IMR-90 (cell line): ENCODE measurements around the gene HSF2BP. TPM values are rescaled to one million over a fixed set of nuclear protein-coding genes. Genes with fewer than 3 reads are reported as not detected.

Experiments
- ATAC-seq: fragments of 200-7000 bp; cut with Tn5 transposase; 2 replicates; pipeline ENCODE4 v1.9.1; 2020; ENCODE audit warnings: low read depth, mild to moderate bottlenecking, moderate library complexity
- BruUV-seq: library from RNA; stranded (reverse); fragments of 400-500 nt; replicated peaks from 2 replicates; lab custom pipeline; 2021; lab: Mats Ljungman, UMichigan
- CTCF ChIA-PET: fragments of 300-600 bp; formaldehyde crosslinking; extraction: SDS; loops from one replicate; lab custom pipeline; 2021; ENCODE audit warnings: antibody characterized with exemption; lab: Yijun Ruan, JAX
- POLR2A ChIA-PET: fragments of 300-600 bp; sonication (Branson Sonifier 250); formaldehyde crosslinking; loops from one replicate; lab custom pipeline; 2022; ENCODE audit warnings: antibody characterized with exemption; ENCODE audit not compliant: unreplicated experiment; lab: Charles Lee
- DNase-seq: peaks from one replicate; pipeline ENCODE4 v3.0.0; 2013
- H2AFZ ChIP-seq: replicated peaks from 2 replicates; pipeline ENCODE3; 2013; ENCODE audit warnings: low read length, mild to moderate bottlenecking; ENCODE audit not compliant: poor library complexity
- H2AK5ac ChIP-seq: 2 replicates; pipeline ENCODE4 v1.6.1; 2013; ENCODE audit warnings: low read depth, low read length, inconsistent platforms
- H2AK9ac ChIP-seq: replicated peaks from 2 replicates; pipeline ENCODE3; 2013; ENCODE audit warnings: mild to moderate bottlenecking, low read depth, low read length, moderate library complexity; ENCODE audit not compliant: poor library complexity
- H2BK120ac ChIP-seq: 2 replicates; pipeline ENCODE4 v1.6.1; 2013; ENCODE audit warnings: low read depth, low read length, inconsistent platforms
- H2BK15ac ChIP-seq: 3 replicates; pipeline ENCODE4 v1.6.1; 2013; ENCODE audit warnings: low read depth, low read length, inconsistent platforms
- H2BK20ac ChIP-seq: 2 replicates; pipeline ENCODE4 v1.6.1; 2013; ENCODE audit warnings: low read depth, mild to moderate bottlenecking, inconsistent platforms, low read length, moderate library complexity
- H2BK5ac ChIP-seq: 2 replicates; pipeline ENCODE4 v1.6.1; 2013; ENCODE audit warnings: mild to moderate bottlenecking, low read depth, low read length, inconsistent platforms; ENCODE audit not compliant: poor library complexity, severe bottlenecking
- H3K14ac ChIP-seq: replicated peaks from 2 replicates; pipeline ENCODE4 v1.6.1; 2013; ENCODE audit warnings: low read depth, low read length, inconsistent platforms
- H3K18ac ChIP-seq: 2 replicates; pipeline ENCODE4 v1.6.1; 2013; ENCODE audit warnings: low read depth, low read length, control low read depth
- H3K23ac ChIP-seq: 2 replicates; pipeline ENCODE4 v1.6.1; 2013; ENCODE audit warnings: low read depth, low read length, inconsistent platforms
- H3K27ac ChIP-seq: 2 replicates; pipeline ENCODE4 v1.5.1; 2013; ENCODE audit warnings: mild to moderate bottlenecking, control low read depth, low read length; ENCODE audit not compliant: insufficient read depth
- H3K27me3 ChIP-seq: 2 replicates; pipeline ENCODE4 v1.6.1; 2013; ENCODE audit warnings: low read length; ENCODE audit not compliant: control insufficient read depth, insufficient read depth
- H3K36me3 ChIP-seq: 2 replicates; pipeline ENCODE4 v1.6.1; 2013; ENCODE audit warnings: low read length, mixed read lengths; ENCODE audit not compliant: control insufficient read depth, insufficient read depth
- H3K4ac ChIP-seq: 2 replicates; pipeline ENCODE4 v1.6.1; 2013; ENCODE audit warnings: low read depth, low read length, inconsistent platforms
- H3K4me1 ChIP-seq: 2 replicates; pipeline ENCODE4 v1.6.1; 2013; ENCODE audit warnings: low read length, mixed read lengths; ENCODE audit not compliant: control insufficient read depth, insufficient read depth
- H3K4me2 ChIP-seq: 2 replicates; pipeline ENCODE4 v1.6.1; 2013; ENCODE audit warnings: low read depth, mild to moderate bottlenecking, control low read depth, low read length, moderate library complexity
- H3K4me3 ChIP-seq: 2 replicates; pipeline ENCODE4 v1.5.1; 2013; ENCODE audit warnings: low read depth, mild to moderate bottlenecking, control low read depth, low read length, moderate library complexity; ENCODE audit not compliant: insufficient read depth
- H3K56ac ChIP-seq: 2 replicates; pipeline ENCODE4 v1.6.1; 2013; ENCODE audit warnings: low read length, inconsistent platforms; ENCODE audit not compliant: insufficient read depth; ENCODE audit errors: extremely low read depth
- H3K79me1 ChIP-seq, 2 experiments: 2 replicates each; pipeline ENCODE4 v1.6.1; 2013; ENCODE audit warnings: low read length in 2 of 2, inconsistent platforms in 1 of 2, low read depth in 1 of 2
- H3K9ac ChIP-seq: 2 replicates; pipeline ENCODE4 v1.6.1; 2013; ENCODE audit warnings: low read depth, low read length, control low read depth
- H3K9me1 ChIP-seq: 2 replicates; pipeline ENCODE4 v1.6.1; 2013; ENCODE audit warnings: low read length, inconsistent platforms; ENCODE audit not compliant: insufficient read depth
- H3K9me3 ChIP-seq: 2 replicates; pipeline ENCODE4 v1.6.1; 2013; ENCODE audit warnings: low read length; ENCODE audit not compliant: control insufficient read depth, insufficient read depth
- H4K20me1 ChIP-seq: 2 replicates; pipeline ENCODE4 v1.6.1; 2013; ENCODE audit warnings: low read length, inconsistent platforms; ENCODE audit not compliant: insufficient read depth
- H4K5ac ChIP-seq: 2 replicates; pipeline ENCODE4 v1.6.1; 2013; ENCODE audit warnings: mild to moderate bottlenecking, low read depth, low read length, control low read depth
- H4K8ac ChIP-seq, 2 experiments: 2 replicates each; pipeline ENCODE4 v1.6.1; 2013; ENCODE audit warnings: low read depth in 2 of 2, low read length in 2 of 2, control low read depth in 1 of 2, inconsistent platforms in 1 of 2
- H4K91ac ChIP-seq: 2 replicates; pipeline ENCODE4 v1.6.1; 2013; ENCODE audit warnings: low read depth, low read length, inconsistent platforms; ENCODE audit not compliant: insufficient read depth
- MAZ ChIP-seq: IDR thresholded peaks from 2 replicates; pipeline ENCODE4 v1.6.1; 2012; ENCODE audit warnings: low read depth, mild to moderate bottlenecking, low read length, improper control_type of control experiment, moderate library complexity, borderline replicate concordance
- RCOR1 ChIP-seq: IDR thresholded peaks from 2 replicates; pipeline ENCODE4 v1.6.1; 2012; ENCODE audit warnings: mild to moderate bottlenecking, low read length, improper control_type of control experiment; ENCODE audit not compliant: insufficient replicate concordance
- RFX5 ChIP-seq: IDR thresholded peaks from 2 replicates; pipeline ENCODE4 v1.8.0; 2012; ENCODE audit warnings: low read depth, mild to moderate bottlenecking, low read length, moderate library complexity
- WGBS, 2 experiments: methylation state at CpG; one replicate each; pipeline versions ENCODE4 v1.1.5 to v1.1.7; 2013; ENCODE audit warnings: missing lambda C conversion rate in 2 of 2; ENCODE audit not compliant: insufficient read length in 1 of 2; ENCODE audit errors: extremely low coverage in 2 of 2; 5-methylcytosine and 5-hydroxymethylcytosine counted together
- dilution Hi-C: fragments of 300-500 bp; cut with HindIII; formaldehyde crosslinking; loops from one replicate; pipeline ENCODE4 v1.14.3; 2018; ENCODE audit warnings: low sequenced_read_pairs; ENCODE audit not compliant: unreplicated experiment
- in situ Hi-C: fragments of 300-500 bp; cut with MboI; formaldehyde crosslinking; loops from 3 replicates; pipeline ENCODE4 v1.14.3; 2019; ENCODE audit warnings: low sequenced_read_pairs, inconsistent platforms, mixed read lengths
- intact Hi-C: fragments of 100-400 bp; cut with micrococcal nuclease; formaldehyde crosslinking; loops from 2 replicates; pipeline ENCODE4 v1.10.0; 2022
- polyA plus RNA-seq, 3 experiments: library from polyadenylated mRNA; depleted of rRNA; stranded (reverse); fragments of >200 nt; gene quantifications; 2 replicates each; pipeline ENCODE4 v1.2.3, GENCODE V29; 2012; ENCODE audit warnings: low replicate concordance in 1 of 3
- total RNA-seq: library from RNA; depleted of rRNA; stranded (reverse); fragments of >200 nt; gene quantifications from 2 replicates; pipeline ENCODE4 v1.2.3, GENCODE V29; 2012
- TF ChIP-seq, protein P1 (sequence below): fragments of 150-350 bp; IDR thresholded peaks from 2 replicates; pipeline ENCODE4 v1.6.1; 2016; ENCODE audit warnings: low read depth, mild to moderate bottlenecking, low read length, moderate library complexity, borderline replicate concordance

The HSF2BP gene
- total and polyA plus RNA-seq, 2 of the 4 experiments (the other 2 are of a cell fraction), result 0.87 to 0.90 TPM

GRCh38 chr21:43609501-43610340 is 49.6 kb downstream of the HSF2BP start (continued):
- TF ChIP-seq, protein P1, sequence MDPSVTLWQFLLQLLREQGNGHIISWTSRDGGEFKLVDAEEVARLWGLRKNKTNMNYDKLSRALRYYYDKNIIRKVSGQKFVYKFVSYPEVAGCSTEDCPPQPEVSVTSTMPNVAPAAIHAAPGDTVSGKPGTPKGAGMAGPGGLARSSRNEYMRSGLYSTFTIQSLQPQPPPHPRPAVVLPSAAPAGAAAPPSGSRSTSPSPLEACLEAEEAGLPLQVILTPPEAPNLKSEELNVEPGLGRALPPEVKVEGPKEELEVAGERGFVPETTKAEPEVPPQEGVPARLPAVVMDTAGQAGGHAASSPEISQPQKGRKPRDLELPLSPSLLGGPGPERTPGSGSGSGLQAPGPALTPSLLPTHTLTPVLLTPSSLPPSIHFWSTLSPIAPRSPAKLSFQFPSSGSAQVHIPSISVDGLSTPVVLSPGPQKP, result no peak
- no peak for TF ChIP-seq RCOR1

GRCh38 chr21:43608664-43609063 is 50.6 kb downstream of the HSF2BP start:
- peaks cover 26% of the 10 kb centered on the region for H3K4me1 ChIP-seq
- in situ Hi-C loops, result loop anchor here (5.0 kb wide), 1 partner anchor 34 kb away; no protein-coding TSS in a partner anchor

More at GRCh38 chr21:43608664-43609063, 50.6 kb downstream of the HSF2BP start:
- H3K56ac ChIP-seq, result no peak overlapping the region
- no peak overlapping the region for H3K27ac ChIP-seq
- ChIA-PET POLR2A (no interaction called here), CTCF (no interaction called here)
- peak overlapping the region; percentile 39; the same call in 1 of the 2 replicates for H3K18ac ChIP-seq
- no peaks in the 10 kb centered on the region for H3K9me3 ChIP-seq
- dilution Hi-C loops, result no loop called here
- H2AK5ac ChIP-seq, result no peak overlapping the region
- no peak overlapping the region for H4K91ac ChIP-seq
- H4K8ac ChIP-seq, result no peak overlapping the region
- ATAC-seq (no peak), DNase-seq (no peak)
- H3K36me3 ChIP-seq, result no peaks in the 10 kb centered on the region
- no peak overlapping the region; the same call in 1 of the 2 replicates for H2BK120ac ChIP-seq
- H2BK20ac ChIP-seq, result peak overlapping the region; percentile 40
- H3K9me1 ChIP-seq, result peaks cover 31% of the 10 kb centered on the region
- H3K23ac ChIP-seq, result no peak overlapping the region
- H3K27me3 ChIP-seq, result no peaks in the 10 kb centered on the region
- BruUV-seq, result no TSS peak
- H4K20me1 ChIP-seq, result peaks cover 2% of the 10 kb centered on the region; the same call in 1 of the 2 replicates
- no peak overlapping the region for H4K5ac ChIP-seq
- TF ChIP-seq RCOR1 (no peak), RFX5 (no peak), MAZ (no peak)
- H3K4me3 ChIP-seq, result no peak overlapping the region
- intact Hi-C loops, result no loop called here
- H3K79me1 ChIP-seq, result peaks cover 0 to 9% of the 10 kb centered on the region in 2 experiments; a peak in 1 of 4 replicates
- no peak overlapping the region for H3K4ac ChIP-seq
- no peak overlapping the region for H2BK5ac ChIP-seq
- H2AFZ ChIP-seq, result no peak overlapping the region
- no peak overlapping the region for H2AK9ac ChIP-seq
- H3K9ac ChIP-seq, result no peak overlapping the region
- no peak overlapping the region for H3K14ac ChIP-seq
- H3K4me2 ChIP-seq, result no peak overlapping the region
- no CpG with 5 or more reads among the region's 2 CpGs for WGBS, 2 experiments
- H2BK15ac ChIP-seq, result no peak overlapping the region
